OCI-LY1 (cell line): Measurements from ENCODE around the gene TTC23.

ENCODE experiments used
- H2AFZ ChIP-seq: fragments of 200-600 bp; sonication (generic), shearing (Covaris generic); 2 replicates; pipeline ENCODE4 v1.6.0; 2014; ENCODE audit warnings: antibody characterized with exemption, mild to moderate bottlenecking, low read length
- H3F3A ChIP-seq: fragments of 200-600 bp; sonication (generic), shearing (Covaris generic); 2 replicates; pipeline ENCODE4 v1.6.0; 2014; ENCODE audit warnings: mild to moderate bottlenecking, antibody characterized with exemption, low read length, moderate library complexity; ENCODE audit not compliant: insufficient read depth
- H3K27ac ChIP-seq: fragments of 200-600 bp; sonication (generic); 2 replicates; pipeline ENCODE4 v1.5.1; 2014; ENCODE audit warnings: low read length, mixed run types, mild to moderate bottlenecking, low read depth; ENCODE audit not compliant: poor library complexity, severe bottlenecking
- H3K27me3 ChIP-seq: fragments of 200-600 bp; sonication (generic); 2 replicates; pipeline ENCODE4 v1.6.0; 2014; ENCODE audit warnings: antibody characterized with exemption, mild to moderate bottlenecking, low read length, moderate library complexity; ENCODE audit not compliant: insufficient read depth
- H3K36me3 ChIP-seq: fragments of 200-600 bp; sonication (generic); 2 replicates; pipeline ENCODE4 v1.6.1; 2014; ENCODE audit warnings: mild to moderate bottlenecking, antibody characterized with exemption, low read length, moderate library complexity, mixed read lengths; ENCODE audit not compliant: insufficient read depth
- H3K4me1 ChIP-seq: fragments of 200-600 bp; sonication (generic); 2 replicates; pipeline ENCODE4 v1.5.1; 2014; ENCODE audit warnings: mild to moderate bottlenecking, low read length, moderate library complexity; ENCODE audit not compliant: insufficient read depth, severe bottlenecking
- H3K4me2 ChIP-seq: fragments of 200-600 bp; sonication (generic), shearing (Covaris generic); 2 replicates; pipeline ENCODE4 v1.6.1; 2014; ENCODE audit warnings: low read length
- H3K4me3 ChIP-seq: fragments of 200-600 bp; sonication (generic); 2 replicates; pipeline ENCODE4 v1.5.1; 2014; ENCODE audit warnings: low read length, low read depth, mild to moderate bottlenecking, mixed read lengths; ENCODE audit not compliant: poor library complexity, severe bottlenecking
- H3K79me2 ChIP-seq: fragments of 200-600 bp; shearing (Covaris generic); 2 replicates; pipeline ENCODE4 v1.6.1; 2016; ENCODE audit warnings: mixed run types, low read length, mixed read lengths; ENCODE audit not compliant: insufficient read depth
- H3K9ac ChIP-seq: fragments of 200-600 bp; sonication (generic), shearing (Covaris generic); 2 replicates; pipeline ENCODE4 v1.6.1; 2014; ENCODE audit warnings: mild to moderate bottlenecking, low read length, mixed read lengths
- H3K9me2 ChIP-seq: fragments of 200-600 bp; sonication (generic), shearing (Covaris generic); 2 replicates; pipeline ENCODE4 v1.6.1; 2014; ENCODE audit warnings: low read depth, mild to moderate bottlenecking, low read length, mixed read lengths
- H3K9me3 ChIP-seq: fragments of 200-600 bp; shearing (Covaris generic); 2 replicates; pipeline ENCODE4 v1.6.1; 2014; ENCODE audit warnings: low read length, mixed read lengths
- H4K20me1 ChIP-seq: fragments of 200-600 bp; sonication (generic), shearing (Covaris generic); 2 replicates; pipeline ENCODE4 v1.6.0; 2016; ENCODE audit warnings: mild to moderate bottlenecking, low read length; ENCODE audit not compliant: insufficient read depth
- CTCF ChIP-seq: fragments of 200-600 bp; sonication (generic), shearing (Covaris generic); IDR thresholded peaks from 2 replicates; pipeline ENCODE4 v1.5.1; 2017; ENCODE audit warnings: mild to moderate bottlenecking, antibody characterized with exemption, low read length, moderate library complexity, mixed read lengths
- EZH2 ChIP-seq: fragments of 200-600 bp; sonication (generic), shearing (Covaris generic); IDR thresholded peaks from 2 replicates; pipeline ENCODE4 v1.8.0; 2017; ENCODE audit warnings: borderline replicate concordance, mixed run types, mild to moderate bottlenecking, antibody characterized with exemption, low read length, moderate library complexity, mixed read lengths

TTC23 gene

GRCh38 chr15:99145005-99145404 is 104.4 kb downstream of the TTC23 start:
- Histone ChIP-seq H3K4me3 (no peak overlapping the region), H3K27ac (no peak overlapping the region), H3K36me3 (no peaks in the 10 kb centered on the region), H3F3A (no peaks in the 10 kb centered on the region), H3K9me3 (no peaks in the 10 kb centered on the region), H3K27me3 (no peaks in the 10 kb centered on the region; the same call in none of the 2 replicates), H3K4me2 (no peak overlapping the region), H3K9me2 (no peaks in the 10 kb centered on the region), H3K4me1 (no peaks in the 10 kb centered on the region), H3K9ac (no peak overlapping the region), H2AFZ (no peak overlapping the region), H4K20me1 (no peaks in the 10 kb centered on the region), H3K79me2 (no peaks in the 10 kb centered on the region)
- TF ChIP-seq CTCF (no peak), EZH2 (no peak)

- no peak overlapping the region for H3K27ac ChIP-seq
- H3K4me2 ChIP-seq: no peak overlapping the region
- no peak overlapping the region for H3K4me3 ChIP-seq
- H2AFZ ChIP-seq: no peak overlapping the region
- H4K20me1 ChIP-seq: no peaks in the 10 kb centered on the region
- no peaks in the 10 kb centered on the region; the same call in none of the 2 replicates for H3K27me3 ChIP-seq
- H3F3A ChIP-seq: no peaks in the 10 kb centered on the region
- no peak for TF ChIP-seq CTCF
- no peak for TF ChIP-seq EZH2
- no peak overlapping the region for H3K9ac ChIP-seq
- no peaks in the 10 kb centered on the region for H3K36me3 ChIP-seq
- H3K4me1 ChIP-seq: no peaks in the 10 kb centered on the region
- no peaks in the 10 kb centered on the region for H3K79me2 ChIP-seq
- H3K9me3 ChIP-seq: no peaks in the 10 kb centered on the region
- no peaks in the 10 kb centered on the region for H3K9me2 ChIP-seq
Measured at GRCh38 chr15:99143655-99144610, 105.4 kb downstream of the TTC23 start.

GRCh38 chr15:99143242-99143641 is 106.1 kb downstream of the TTC23 start:
- Histone ChIP-seq H3K79me2 (no peaks in the 10 kb centered on the region), H2AFZ (no peak overlapping the region), H3K4me3 (no peak overlapping the region), H3K36me3 (no peaks in the 10 kb centered on the region), H3K9me3 (no peaks in the 10 kb centered on the region), H3K27ac (no peak overlapping the region), H3K4me2 (no peak overlapping the region), H3K27me3 (no peaks in the 10 kb centered on the region; the same call in none of the 2 replicates), H4K20me1 (no peaks in the 10 kb centered on the region), H3K9me2 (no peaks in the 10 kb centered on the region), H3K9ac (no peak overlapping the region), H3K4me1 (no peaks in the 10 kb centered on the region), H3F3A (no peaks in the 10 kb centered on the region)
- TF ChIP-seq CTCF: no peak
- TF ChIP-seq EZH2: no peak
